Neural progenitor cell (in vitro differentiated cells): ENCODE results near the gene PDF. TPM values are rescaled to one million over a fixed set of nuclear protein-coding genes. Genes with fewer than 3 reads are reported as not detected.

Source experiments
- DNase-seq: peaks from one replicate; pipeline ENCODE4 v3.0.0-alpha.2; 2016; ENCODE audit warnings: low spot score
- H2AFZ ChIP-seq: fragments of 200-600 bp; sonication (generic); replicated peaks from 2 replicates; pipeline ENCODE4 v1.6.1; 2016; ENCODE audit warnings: antibody characterized with exemption
- H3F3A ChIP-seq: fragments of 200-600 bp; sonication (generic); 2 replicates; pipeline ENCODE4 v1.6.1; 2016; ENCODE audit warnings: antibody characterized with exemption, low read depth
- H3K27ac ChIP-seq: fragments of 200-600 bp; sonication (generic); 2 replicates; pipeline ENCODE4 v1.5.1; 2016; ENCODE audit warnings: mild to moderate bottlenecking
- H3K27me3 ChIP-seq: fragments of 200-600 bp; sonication (generic); 2 replicates; pipeline ENCODE4 v1.6.1; 2016; ENCODE audit warnings: mild to moderate bottlenecking, moderate library complexity
- H3K36me3 ChIP-seq: fragments of 200-600 bp; sonication (generic); 2 replicates; pipeline ENCODE4 v1.5.1; 2016
- H3K4me1 ChIP-seq: fragments of 200-600 bp; sonication (generic); 2 replicates; pipeline ENCODE4 v1.6.1; 2016; ENCODE audit warnings: mixed run types
- H3K4me2 ChIP-seq: fragments of 200-600 bp; sonication (generic); 2 replicates; pipeline ENCODE4 v1.6.1; 2016
- H3K4me3 ChIP-seq: fragments of 200-600 bp; sonication (generic); 2 replicates; pipeline ENCODE4 v1.5.1; 2016
- H3K79me2 ChIP-seq: fragments of 200-600 bp; sonication (generic); 2 replicates; pipeline ENCODE4 v1.6.1; 2016; ENCODE audit warnings: low read depth
- H3K9ac ChIP-seq: fragments of 200-600 bp; sonication (generic); 2 replicates; pipeline ENCODE4 v1.6.1; 2016
- H3K9me3 ChIP-seq: fragments of 200-600 bp; sonication (generic); 2 replicates; pipeline ENCODE4 v1.5.1; 2016; ENCODE audit warnings: low read depth
- H4K20me1 ChIP-seq: fragments of 200-600 bp; sonication (generic); 2 replicates; pipeline ENCODE4 v1.6.1; 2016; ENCODE audit warnings: low read depth
- H3K27ac Mint-ChIP-seq: 3 replicates; pipeline ENCODE4 v1.8.0; 2021; ENCODE audit warnings: mixed read lengths
- H3K27me3 Mint-ChIP-seq: 2 replicates; pipeline ENCODE4 v1.8.0; 2022; ENCODE audit warnings: low read depth, mild to moderate bottlenecking, inconsistent platforms, moderate library complexity, mixed read lengths; ENCODE audit not compliant: insufficient read depth
- H3K36me3 Mint-ChIP-seq: 3 replicates; pipeline ENCODE4 v1.8.0; 2021; ENCODE audit warnings: mixed read lengths
- H3K4me1 Mint-ChIP-seq: 3 replicates; pipeline ENCODE4 v1.8.0; 2021; ENCODE audit warnings: mixed read lengths
- H3K4me3 Mint-ChIP-seq: 3 replicates; pipeline ENCODE4 v1.8.0; 2021; ENCODE audit warnings: mild to moderate bottlenecking, moderate library complexity, mixed read lengths
- H3K9me3 Mint-ChIP-seq: 3 replicates; pipeline ENCODE4 v1.8.0; 2020; ENCODE audit warnings: mixed read lengths
- EZH2 ChIP-seq: fragments of 200-600 bp; sonication (generic); IDR thresholded peaks from 2 replicates; pipeline ENCODE4 v1.6.1; 2017; ENCODE audit warnings: antibody characterized with exemption, mild to moderate bottlenecking, moderate library complexity
- EZH2phosphoT487 ChIP-seq: fragments of 200-600 bp; sonication (generic); IDR thresholded peaks from 2 replicates; pipeline ENCODE4 v1.6.1; 2017; ENCODE audit warnings: antibody characterized with exemption
- total RNA-seq: library from RNA; depleted of rRNA; stranded (reverse); fragments of >200 nt; gene quantifications from 2 replicates; pipeline ENCODE4 v1.2.3, GENCODE V29; 2015; ENCODE audit warnings: low replicate concordance
- TF ChIP-seq, protein P1 (sequence below): fragments of 200-600 bp; sonication (generic); IDR thresholded peaks from 2 replicates; pipeline ENCODE4 v1.5.1; 2017; ENCODE audit warnings: antibody characterized with exemption, mild to moderate bottlenecking

PDF gene
- total RNA-seq, 1 donor from 2014 or later, result 12.9 TPM

DNA sequence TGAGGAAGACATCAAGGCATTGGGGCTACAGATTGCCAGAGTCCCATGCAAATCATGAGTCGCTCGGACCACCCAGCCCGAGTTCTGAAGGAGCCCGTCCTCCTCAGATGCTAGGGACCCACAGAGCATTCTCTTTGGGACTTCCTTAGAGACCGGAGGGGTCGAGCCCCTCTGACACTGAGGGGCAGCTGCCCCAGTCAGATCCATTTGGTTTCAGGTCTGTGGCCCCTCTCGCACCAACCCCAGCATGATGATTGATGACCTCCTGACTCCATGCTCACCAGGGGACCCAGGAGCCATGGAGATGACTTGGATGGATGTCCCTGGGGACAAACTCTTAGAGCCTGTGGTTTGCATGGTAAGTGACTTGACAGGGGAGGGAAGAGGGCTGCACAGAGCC lies 8.0 kb downstream of the PDF start:
- Mint-ChIP-seq H3K27me3 (peaks cover 3% of the 10 kb centered on the region), H3K4me3 (no peak overlapping the region), H3K9me3 (no peaks in the 10 kb centered on the region), H3K36me3 (peaks cover 30% of the 10 kb centered on the region), H3K4me1 (no peaks in the 10 kb centered on the region), H3K27ac (no peak overlapping the region)
- Histone ChIP-seq H3K79me2 (peaks cover 51% of the 10 kb centered on the region), H3F3A (peaks cover 7% of the 10 kb centered on the region), H3K9me3 (no peaks in the 10 kb centered on the region), H3K4me3 (no peak overlapping the region), H3K27ac (no peak overlapping the region), H2AFZ (no peak overlapping the region), H3K9ac (no peak overlapping the region), H3K36me3 (no peaks in the 10 kb centered on the region), H4K20me1 (peaks cover 68% of the 10 kb centered on the region), H3K4me2 (no peak overlapping the region), H3K27me3 (no peaks in the 10 kb centered on the region), H3K4me1 (no peaks in the 10 kb centered on the region)
- DNase-seq, result no peak
- no peak for TF ChIP-seq EZH2phosphoT487
- TF ChIP-seq, protein P1, sequence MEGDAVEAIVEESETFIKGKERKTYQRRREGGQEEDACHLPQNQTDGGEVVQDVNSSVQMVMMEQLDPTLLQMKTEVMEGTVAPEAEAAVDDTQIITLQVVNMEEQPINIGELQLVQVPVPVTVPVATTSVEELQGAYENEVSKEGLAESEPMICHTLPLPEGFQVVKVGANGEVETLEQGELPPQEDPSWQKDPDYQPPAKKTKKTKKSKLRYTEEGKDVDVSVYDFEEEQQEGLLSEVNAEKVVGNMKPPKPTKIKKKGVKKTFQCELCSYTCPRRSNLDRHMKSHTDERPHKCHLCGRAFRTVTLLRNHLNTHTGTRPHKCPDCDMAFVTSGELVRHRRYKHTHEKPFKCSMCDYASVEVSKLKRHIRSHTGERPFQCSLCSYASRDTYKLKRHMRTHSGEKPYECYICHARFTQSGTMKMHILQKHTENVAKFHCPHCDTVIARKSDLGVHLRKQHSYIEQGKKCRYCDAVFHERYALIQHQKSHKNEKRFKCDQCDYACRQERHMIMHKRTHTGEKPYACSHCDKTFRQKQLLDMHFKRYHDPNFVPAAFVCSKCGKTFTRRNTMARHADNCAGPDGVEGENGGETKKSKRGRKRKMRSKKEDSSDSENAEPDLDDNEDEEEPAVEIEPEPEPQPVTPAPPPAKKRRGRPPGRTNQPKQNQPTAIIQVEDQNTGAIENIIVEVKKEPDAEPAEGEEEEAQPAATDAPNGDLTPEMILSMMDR, result no peak
- TF ChIP-seq EZH2, result no peak

DNA sequence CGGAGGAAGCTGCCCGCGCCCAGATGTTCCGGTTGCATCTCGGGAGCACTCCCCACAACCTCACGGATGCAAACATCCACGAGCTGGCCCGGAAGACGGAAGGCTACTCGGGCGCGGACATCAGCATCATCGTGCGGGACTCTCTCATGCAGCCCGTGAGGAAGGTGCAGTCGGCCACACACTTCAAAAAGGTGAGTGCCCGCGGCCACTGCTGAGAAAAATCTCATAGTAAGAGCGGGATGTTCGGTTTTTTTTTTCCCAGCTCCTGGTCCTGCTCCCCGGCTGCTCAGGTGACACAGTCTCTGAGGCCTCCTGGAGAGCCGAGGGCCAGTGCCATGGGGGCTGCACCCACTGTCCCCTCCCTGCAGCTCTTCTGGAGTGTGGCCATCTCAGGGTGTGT lies 9.3 kb downstream of the PDF start:
- peaks cover 32% of the 10 kb centered on the region for H3K36me3 Mint-ChIP-seq

DNA sequence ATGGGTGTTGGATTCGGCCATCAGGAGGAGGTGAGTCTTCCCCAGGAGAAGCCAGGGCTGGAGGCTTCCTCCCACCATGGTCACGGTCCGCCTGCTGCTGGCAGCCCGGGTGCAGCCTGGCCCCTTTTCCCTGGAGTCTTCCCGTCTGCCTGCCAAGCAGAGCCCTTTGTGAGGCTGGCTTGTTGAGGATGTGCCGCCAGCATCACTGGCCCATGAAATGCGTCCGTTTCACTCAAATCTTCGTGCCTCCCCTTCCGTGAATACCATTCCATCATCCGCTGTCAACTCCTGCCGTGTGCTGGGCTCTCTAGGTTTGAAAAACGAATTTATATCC lies 9.7 kb downstream of the PDF start:
- no peak overlapping the region for H3K9ac ChIP-seq
- peaks cover 34% of the 10 kb centered on the region for H3K79me2 ChIP-seq
- H3K27ac ChIP-seq, result no peak overlapping the region
- TF ChIP-seq EZH2phosphoT487 (no peak), EZH2 (no peak)
- TF ChIP-seq, protein P1, result no peak
- Mint-ChIP-seq H3K4me3 (no peak overlapping the region), H3K36me3 (peaks cover 31% of the 10 kb centered on the region), H3K9me3 (no peaks in the 10 kb centered on the region), H3K27me3 (peaks cover 3% of the 10 kb centered on the region), H3K27ac (no peak overlapping the region), H3K4me1 (no peaks in the 10 kb centered on the region)
- H3F3A ChIP-seq, result peaks cover 3% of the 10 kb centered on the region
- H3K4me2 ChIP-seq, result no peak overlapping the region
- no peaks in the 10 kb centered on the region for H3K27me3 ChIP-seq
- H3K4me3 ChIP-seq, result no peak overlapping the region
- H4K20me1 ChIP-seq, result peaks cover 51% of the 10 kb centered on the region
- H3K9me3 ChIP-seq, result no peaks in the 10 kb centered on the region
- H3K36me3 ChIP-seq, result no peaks in the 10 kb centered on the region
- no peak for DNase-seq
- H2AFZ ChIP-seq, result no peak overlapping the region
- no peaks in the 10 kb centered on the region for H3K4me1 ChIP-seq

More for the DNA sequence above, 9.3 kb downstream of the PDF start:
- Mint-ChIP-seq H3K4me3 (no peak overlapping the region), H3K27ac (no peak overlapping the region), H3K9me3 (no peaks in the 10 kb centered on the region), H3K27me3 (peaks cover 3% of the 10 kb centered on the region), H3K4me1 (no peaks in the 10 kb centered on the region)
- H3F3A ChIP-seq, result peaks cover 4% of the 10 kb centered on the region
- H3K4me3 ChIP-seq, result no peak overlapping the region
- no peak for TF ChIP-seq EZH2phosphoT487
- TF ChIP-seq EZH2, result no peak
- TF ChIP-seq, protein P1, result no peak
- H3K79me2 ChIP-seq, result peaks cover 38% of the 10 kb centered on the region
- no peak for DNase-seq
- H4K20me1 ChIP-seq, result peaks cover 55% of the 10 kb centered on the region
- no peaks in the 10 kb centered on the region for H3K27me3 ChIP-seq
- H3K9me3 ChIP-seq, result no peaks in the 10 kb centered on the region
- H3K36me3 ChIP-seq, result no peaks in the 10 kb centered on the region
- no peak overlapping the region for H3K4me2 ChIP-seq
- no peak overlapping the region for H3K27ac ChIP-seq
- H3K4me1 ChIP-seq, result no peaks in the 10 kb centered on the region
- H2AFZ ChIP-seq, result no peak overlapping the region
- no peak overlapping the region for H3K9ac ChIP-seq
